Stimulated activated CD4-positive, alpha-beta T cell treated with anti-CD3 and anti-CD28 coated beads, Interleukin-2, amount 100 ng/mL, for 24 hours (primary cell): ENCODE results near the gene ZNF615.
"Not testable (repeated sequence)": the region's sequence is repeated elsewhere in the genome, so short reads cannot be mapped to it uniquely, and the experiment has no call there.

Source experiments
- DNase-seq, 2 donors: peaks; one replicate each; pipeline ENCODE4 v3.0.0-alpha.2; 2020

The ZNF615 gene

DNA sequence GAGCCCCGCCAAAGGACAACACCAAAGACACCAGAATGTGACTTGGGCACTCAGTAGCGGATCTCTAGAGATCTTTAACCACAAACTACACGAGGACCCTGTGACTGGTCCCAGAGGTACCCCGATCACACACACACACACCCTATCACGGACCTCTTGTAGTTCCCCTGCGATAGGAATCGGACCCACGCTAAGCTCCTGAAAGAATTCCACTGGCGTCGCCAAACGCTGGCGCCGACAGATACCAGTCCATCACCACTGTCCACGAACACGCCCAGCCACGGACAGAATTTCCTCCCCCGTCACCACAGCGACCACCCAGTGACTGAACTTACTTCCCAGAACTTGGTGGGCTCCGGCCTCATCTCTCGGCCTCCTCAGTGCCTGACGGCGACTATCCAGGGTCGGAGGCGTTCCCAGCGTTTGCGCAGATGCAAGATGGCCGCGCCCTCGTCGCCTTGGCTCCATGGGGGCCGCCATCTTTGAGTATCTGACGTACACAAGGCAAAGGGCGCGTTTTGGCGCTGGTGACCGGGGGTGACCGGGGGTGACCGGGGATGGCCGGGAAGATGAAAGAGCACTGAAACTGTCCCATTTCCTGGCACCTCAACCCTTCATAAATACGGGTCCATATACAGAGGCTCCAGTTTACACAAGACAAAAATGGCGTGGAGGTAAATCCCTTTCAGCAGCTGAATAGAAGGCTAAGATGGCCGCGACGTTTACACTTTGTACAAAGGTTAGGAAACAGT, at the start of gene ZNF615:
Gene ZNF615, minus strand, starts transcription at position 406 of the 752 bp plus-strand sequence. CDS start 4,500 bp downstream, outside the sequence.
- peak; percentile 87 to 90 for DNase-seq

DNA sequence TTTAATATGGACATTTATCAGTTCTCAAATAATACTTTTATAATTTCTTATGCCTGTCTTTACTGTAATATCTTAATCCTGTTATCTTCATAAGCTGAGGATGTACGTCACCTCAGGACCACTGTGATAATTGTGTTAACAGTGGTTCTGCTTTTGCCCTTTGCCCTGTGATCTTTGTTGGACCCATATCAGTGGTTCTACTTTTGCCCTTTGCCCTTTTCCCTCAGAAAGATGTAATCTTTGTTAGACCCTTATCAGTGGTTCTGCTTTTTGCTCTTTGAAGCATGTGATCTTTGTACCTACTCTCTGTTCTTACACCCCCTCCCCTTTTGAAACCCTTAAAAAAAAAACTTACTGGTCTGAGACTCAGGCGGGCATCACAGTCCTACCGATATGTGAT, 48.5 kb upstream of the ZNF615 start:
- not testable (repeated sequence) for DNase-seq

GRCh38 chr19:52051736-52052135, 43.7 kb upstream of the ZNF615 start:
- DNase-seq = not testable (repeated sequence)

DNA sequence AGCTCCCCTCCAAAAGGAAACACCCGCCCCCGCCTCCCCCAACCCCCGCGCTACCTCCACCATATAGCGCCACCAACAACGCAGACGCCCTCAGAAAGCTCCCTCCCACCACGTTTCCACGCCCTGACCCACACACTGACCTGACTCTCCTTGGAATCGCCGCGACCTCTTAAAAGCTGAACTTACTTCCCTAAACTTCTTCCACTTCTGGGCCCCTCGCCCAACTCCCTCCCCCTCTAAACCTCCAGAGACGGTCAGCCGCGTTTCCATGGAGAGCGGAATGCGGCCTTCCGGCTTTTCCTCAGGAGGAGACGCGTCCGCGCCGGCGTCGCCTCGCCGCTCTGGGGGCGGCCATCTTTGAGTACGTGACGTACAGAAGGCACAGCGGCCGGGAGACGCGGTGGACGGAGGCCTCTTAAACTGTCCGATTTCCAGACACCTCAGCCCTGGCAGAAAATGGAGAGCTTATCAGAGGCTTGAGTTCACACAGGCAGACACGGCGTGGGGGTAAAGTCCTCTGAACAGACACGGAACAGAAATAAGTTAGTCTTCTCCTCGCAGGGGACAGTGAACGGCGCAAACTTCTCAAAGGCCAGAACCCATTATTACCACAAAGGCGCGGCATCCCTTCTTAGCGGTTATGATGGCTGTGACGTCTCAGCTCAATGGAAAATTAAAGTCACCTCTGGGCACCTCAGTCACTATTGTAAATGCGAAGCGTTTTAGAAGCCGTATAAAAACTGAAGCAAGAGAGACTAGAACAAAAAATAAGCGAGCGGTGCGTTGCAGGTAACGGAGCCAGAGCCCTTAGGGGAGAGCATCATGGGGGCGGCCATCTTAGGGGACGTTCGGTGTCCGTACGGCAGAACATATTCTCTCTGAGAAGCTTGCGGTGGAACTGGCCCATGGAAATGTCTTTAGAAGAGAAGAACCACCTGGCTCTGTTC, 40.8 kb upstream of the ZNF615 start, which contains the start of gene ZNF432:
Gene ZNF432, minus strand, starts transcription at position 284 of the 947 bp plus-strand sequence. CDS start 1,970 bp downstream, outside the sequence.
- DNase-seq = peak; percentile 82

- no peak for DNase-seq
These were observed 31.2 kb upstream of the ZNF615 start for GRCh38 chr19:52039169-52039568.

DNA sequence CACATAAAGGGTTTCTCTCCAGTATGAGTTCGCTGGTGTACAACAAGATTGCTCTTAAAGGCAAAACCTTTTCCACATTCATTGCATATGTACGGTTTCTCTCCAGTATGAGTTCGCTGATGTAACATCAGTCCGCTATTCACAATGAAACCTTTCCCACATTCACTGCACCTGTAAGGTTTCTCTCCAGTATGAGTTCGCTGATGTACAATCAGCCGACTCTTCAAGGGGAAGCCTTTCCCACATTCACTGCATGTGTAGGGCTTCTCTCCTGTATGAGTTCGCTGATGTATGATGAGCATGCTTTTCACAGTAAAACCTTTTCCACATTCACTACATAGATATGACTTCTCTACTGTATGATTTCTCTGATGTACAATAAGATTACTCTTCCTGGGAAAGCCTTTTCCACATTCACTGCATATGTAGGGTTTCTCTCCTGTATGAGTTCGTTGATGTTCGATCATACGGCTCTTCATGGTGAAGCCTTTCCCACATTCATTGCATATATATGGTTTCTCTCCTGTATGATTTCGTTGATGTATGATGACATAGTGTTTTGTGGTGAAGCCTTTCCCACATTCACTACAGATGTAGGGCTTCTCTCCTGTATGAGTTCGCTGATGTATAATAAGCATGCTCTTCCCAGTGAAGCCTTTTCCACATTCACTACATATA, 26.2 kb upstream of the ZNF615 start:
- DNase-seq = no peak

DNA sequence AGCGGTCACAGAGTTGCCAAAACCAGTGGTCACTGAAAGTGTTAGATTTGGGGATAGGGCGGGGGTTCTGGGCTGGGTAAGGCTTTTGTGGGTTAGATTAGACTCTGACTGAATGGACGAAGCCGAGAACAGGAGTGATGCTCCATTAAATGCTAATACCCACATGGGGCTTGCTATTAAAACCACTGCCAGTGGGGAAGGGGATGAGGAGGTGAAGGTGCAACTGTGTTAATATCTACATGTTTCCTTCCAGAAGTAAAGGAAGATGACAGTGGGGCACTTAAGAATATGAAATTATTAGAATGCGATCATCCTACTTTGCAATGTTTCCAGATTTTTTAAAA, 20.7 kb upstream of the ZNF615 start:
- DNase-seq = no peak

- DNase-seq = peak; percentile 84 to 86
These were observed 20.2 kb upstream of the ZNF615 start, which contains the start of gene ZNF614 for GRCh38 chr19:52028027-52028779. Gene ZNF614, minus strand, starts transcription at chr19:52028379. Its CDS starts 2,634 bp downstream, at chr19:52025745.

- DNase-seq = not testable (repeated sequence)
These were observed 18.4 kb upstream of the ZNF615 start for GRCh38 chr19:52026255-52026990.

- not testable (repeated sequence) for DNase-seq
These were observed 16.5 kb upstream of the ZNF615 start for GRCh38 chr19:52024478-52024877.

GRCh38 chr19:52022193-52022592, 14.2 kb upstream of the ZNF615 start:
- no peak for DNase-seq

DNA sequence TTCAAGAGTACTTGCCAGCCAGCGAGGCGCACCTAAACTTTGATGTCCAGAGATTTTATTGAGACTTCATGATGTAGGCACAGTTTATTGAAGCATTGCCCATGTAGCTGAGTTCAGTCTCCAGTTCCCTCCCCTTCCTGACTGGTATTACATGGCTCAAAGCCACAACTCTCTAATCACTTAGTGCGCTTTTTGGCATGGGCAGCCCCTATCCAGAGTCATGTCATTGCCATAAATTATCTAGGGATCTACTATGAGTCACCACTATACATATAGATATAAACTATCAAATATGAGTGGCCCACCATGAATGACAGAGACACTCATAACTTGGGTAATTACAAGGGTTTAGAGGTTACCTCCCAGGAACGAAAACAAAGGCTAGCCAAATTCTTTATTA, 12.5 kb upstream of the ZNF615 start:
- DNase-seq = no peak

- no peak for DNase-seq
These were observed 2.7 kb upstream of the ZNF615 start for GRCh38 chr19:52010674-52011073.

- DNase-seq = no peak
These were observed 583 bp downstream of the ZNF615 start for GRCh38 chr19:52007451-52007805.

- DNase-seq = no peak
These were observed 13.9 kb downstream of the ZNF615 start for GRCh38 chr19:51994048-51994644.

DNA sequence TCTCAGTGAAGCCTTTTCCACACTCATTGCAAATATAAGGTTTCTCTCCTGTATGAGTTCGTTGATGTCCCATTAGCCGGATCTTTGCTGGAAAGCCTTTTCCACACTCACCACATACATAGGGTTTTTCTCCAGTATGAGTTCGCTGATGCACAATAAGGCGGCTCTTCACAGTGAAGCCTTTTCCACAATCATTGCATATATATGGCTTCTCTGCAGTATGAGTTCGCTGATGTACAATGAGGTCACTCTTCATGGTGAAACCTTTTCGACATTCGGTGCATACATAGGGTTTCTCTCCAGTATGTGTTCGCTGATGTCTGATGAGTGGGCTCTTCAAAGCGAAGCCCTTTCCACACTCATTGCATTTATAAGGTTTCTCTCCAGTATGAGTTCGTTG, 14.6 kb downstream of the ZNF615 start:
- DNase-seq = no peak

GRCh38 chr19:51986309-51987291, 21.4 kb downstream of the ZNF615 start, which contains the start of gene ZNF350:
Gene ZNF350, minus strand, starts transcription at chr19:51986840. Its CDS starts 12,480 bp downstream, at chr19:51974360.
- DNase-seq = peak; percentile 80 to 89

DNA sequence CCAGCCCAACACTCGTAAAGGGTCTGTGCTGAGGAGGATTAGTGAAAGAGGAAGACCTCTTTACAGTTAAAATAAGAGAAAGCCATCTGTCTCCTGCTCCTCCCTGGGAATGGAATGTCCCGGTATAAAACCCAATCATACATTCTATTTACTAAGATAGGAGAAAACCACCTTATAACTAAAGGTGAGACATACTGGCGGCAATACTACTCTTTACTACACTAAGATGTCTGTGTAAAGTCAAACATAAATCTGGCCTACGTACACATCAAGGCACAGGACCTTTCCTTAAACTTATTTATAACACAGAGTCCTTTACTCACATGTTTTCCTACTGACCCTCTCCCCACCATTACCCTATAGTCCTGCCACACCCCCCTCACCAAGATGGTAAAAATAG, 24.6 kb downstream of the ZNF615 start:
- no peak for DNase-seq

GRCh38 chr19:51980926-51981325, 27.1 kb downstream of the ZNF615 start:
- not testable (repeated sequence) for DNase-seq
